HEK293 (cell line): ENCODE results near the gene PRMT7.

Experiments
- AEBP2 ChIP-seq: fragments of 450-650 bp; formaldehyde crosslinking; IDR thresholded peaks from 2 replicates; pipeline ENCODE4 v1.5.1; 2016; ENCODE audit warnings: missing biosample characterization, missing genetic modification characterization, borderline replicate concordance
- HIC1 ChIP-seq: fragments of 450-650 bp; formaldehyde crosslinking; IDR thresholded peaks from 2 replicates; pipeline ENCODE4 v1.5.1; 2016; ENCODE audit warnings: missing biosample characterization, missing genetic modification characterization
- TCF7L2 ChIP-seq: IDR thresholded peaks from 2 replicates; pipeline ENCODE4 v1.6.1; 2011; ENCODE audit warnings: low read depth, mild to moderate bottlenecking, inconsistent platforms, low read length, moderate library complexity, borderline replicate concordance
- YY2 ChIP-seq: fragments of 450-650 bp; formaldehyde crosslinking; IDR thresholded peaks from 2 replicates; pipeline ENCODE4 v1.5.1; 2016; ENCODE audit warnings: missing biosample characterization, missing genetic modification characterization
- ZBTB11 ChIP-seq: fragments of 450-650 bp; formaldehyde crosslinking; conservative IDR thresholded peaks from 2 replicates; pipeline ENCODE4 v1.5.1; 2016; ENCODE audit warnings: low read depth, missing biosample characterization, missing genetic modification characterization
- ZBTB20 ChIP-seq: fragments of 450-650 bp; formaldehyde crosslinking; IDR thresholded peaks from 2 replicates; pipeline ENCODE4 v1.5.1; 2016; ENCODE audit warnings: missing biosample characterization, missing genetic modification characterization
- ZNF112 ChIP-seq: fragments of 450-650 bp; formaldehyde crosslinking; IDR thresholded peaks from 2 replicates; pipeline ENCODE4 v1.5.0; 2017; ENCODE audit warnings: missing biosample characterization, missing genetic modification characterization
- ZNF114 ChIP-seq: fragments of 450-650 bp; formaldehyde crosslinking; IDR thresholded peaks from 2 replicates; pipeline ENCODE4 v1.5.0; 2017; ENCODE audit warnings: missing biosample characterization, missing genetic modification characterization
- ZNF121 ChIP-seq: fragments of 450-650 bp; formaldehyde crosslinking; IDR thresholded peaks from 2 replicates; pipeline ENCODE4 v1.5.1; 2016; ENCODE audit warnings: missing biosample characterization, missing genetic modification characterization
- ZNF169 ChIP-seq: fragments of 450-650 bp; formaldehyde crosslinking; IDR thresholded peaks from 2 replicates; pipeline ENCODE4 v1.5.1; 2016; ENCODE audit warnings: missing biosample characterization, missing genetic modification characterization
- ZNF174 ChIP-seq: fragments of 450-650 bp; formaldehyde crosslinking; IDR thresholded peaks from 2 replicates; pipeline ENCODE4 v1.5.0; 2017; ENCODE audit warnings: missing biosample characterization, mild to moderate bottlenecking, missing genetic modification characterization
- ZNF19 ChIP-seq: fragments of 450-650 bp; formaldehyde crosslinking; IDR thresholded peaks from 2 replicates; pipeline ENCODE4; 2016; ENCODE audit warnings: missing biosample characterization, missing genetic modification characterization, low read depth
- ZNF23 ChIP-seq: fragments of 450-650 bp; formaldehyde crosslinking; IDR thresholded peaks from 2 replicates; pipeline ENCODE4 v1.5.1; 2016; ENCODE audit warnings: missing biosample characterization, missing genetic modification characterization, borderline replicate concordance
- ZNF239 ChIP-seq: fragments of 450-650 bp; formaldehyde crosslinking; IDR thresholded peaks from 2 replicates; pipeline ENCODE4 v1.5.1; 2016; ENCODE audit warnings: missing biosample characterization, missing genetic modification characterization
- ZNF280D ChIP-seq: fragments of 450-650 bp; formaldehyde crosslinking; IDR thresholded peaks from 2 replicates; pipeline ENCODE4 v1.5.1; 2016; ENCODE audit warnings: missing biosample characterization, missing genetic modification characterization
- ZNF398 ChIP-seq: fragments of 450-650 bp; formaldehyde crosslinking; IDR thresholded peaks from 2 replicates; pipeline ENCODE4 v1.5.1; 2017; ENCODE audit warnings: missing biosample characterization, missing genetic modification characterization
- ZNF433 ChIP-seq: fragments of 450-650 bp; formaldehyde crosslinking; IDR thresholded peaks from 2 replicates; pipeline ENCODE4 v1.5.1; 2016; ENCODE audit warnings: missing biosample characterization, missing genetic modification characterization, low read depth
- ZNF549 ChIP-seq: fragments of 450-650 bp; IDR thresholded peaks from 2 replicates; pipeline ENCODE4 v1.5.1; 2018; ENCODE audit warnings: missing biosample characterization, missing genetic modification characterization, mild to moderate bottlenecking, inconsistent platforms, moderate library complexity
- ZNF561 ChIP-seq: fragments of 450-650 bp; IDR thresholded peaks from 2 replicates; pipeline ENCODE4 v1.5.1; 2018; ENCODE audit warnings: missing biosample characterization, missing genetic modification characterization, borderline replicate concordance
- ZNF585B ChIP-seq: fragments of 450-650 bp; formaldehyde crosslinking; IDR thresholded peaks from 2 replicates; pipeline ENCODE4 v1.5.1; 2016; ENCODE audit warnings: missing biosample characterization, missing genetic modification characterization
- ZNF645 ChIP-seq: fragments of 450-650 bp; formaldehyde crosslinking; IDR thresholded peaks from 2 replicates; pipeline ENCODE4; 2016; ENCODE audit warnings: missing biosample characterization, missing genetic modification characterization
- ZNF830 ChIP-seq: fragments of 450-650 bp; IDR thresholded peaks from 2 replicates; pipeline ENCODE4 v1.5.0; 2018; ENCODE audit warnings: missing biosample characterization, missing genetic modification characterization, low read depth, mild to moderate bottlenecking, moderate library complexity
- ZXDB ChIP-seq: fragments of 450-650 bp; formaldehyde crosslinking; IDR thresholded peaks from 2 replicates; pipeline ENCODE4 v1.5.1; 2016; ENCODE audit warnings: missing biosample characterization, missing genetic modification characterization

The PRMT7 gene

GRCh38 chr16:68264128-68265077 lies 46.4 kb upstream of the PRMT7 start, which contains the start of gene SLC7A6 (continued):
- TF ChIP-seq ZNF280D (tag by site-specific recombination) (no peak), ZBTB20 (tag by site-specific recombination) (peak; percentile 77), ZBTB11 (tag by site-specific recombination) (peak; percentile 63; the same call in 1 of the 2 replicates), ZNF174 (tag by site-specific recombination) (no peak), HIC1 (tag by site-specific recombination) (no peak), ZXDB (tag by site-specific recombination) (peak; percentile 73), ZNF169 (tag by site-specific recombination) (peak; percentile 77; the same call in 1 of the 2 replicates), ZNF549 (tag by site-specific recombination) (no peak), TCF7L2 (no peak), AEBP2 (tag by site-specific recombination) (peak; percentile 33; the same call in 1 of the 2 replicates), ZNF23 (no peak), ZNF239 (tag by site-specific recombination) (peak; percentile 20; the same call in 1 of the 2 replicates), ZNF561 (tag by site-specific recombination) (peak; percentile 54; the same call in 1 of the 2 replicates), ZNF19 (no peak), ZNF830 (tag by site-specific recombination) (no peak), ZNF112 (tag by site-specific recombination) (no peak), ZNF585B (tag by site-specific recombination) (no peak), ZNF433 (tag by site-specific recombination) (no peak), YY2 (tag by site-specific recombination) (peak; percentile 34; the same call in 1 of the 2 replicates), ZNF645 (tag by site-specific recombination) (no peak), ZNF121 (tag by site-specific recombination) (no peak), ZNF114 (tag by site-specific recombination) (no peak), ZNF398 (tag by site-specific recombination) (0 out of 2 replicates have a peak, but pooled peaks have one; percentile 19)
